ENCODE measurements around the gene RDH13.

The RDH13 gene

GRCh38 chr19:55080968-55081769 is 18.2 kb upstream of the RDH13 start (continued):
- TF ChIP-seq ZBTB26 (tag by site-specific recombination; optimal IDR thresholded peaks at IDR 0.05) (peak; percentile 32), SP3 (tag by site-specific recombination; IDR thresholded peaks at IDR 0.05) (peak; percentile 86), MEIS1 (CRISPR knock-in tag; IDR thresholded peaks at IDR 0.05; ENCODE audit: borderline replicate concordance) (no peak), KLF1 (tag by site-specific recombination; IDR thresholded peaks at IDR 0.05) (peak; percentile 80), ATF2 (tag by site-specific recombination; IDR thresholded peaks at IDR 0.05; ENCODE audit: low read depth) (no peak), KLF9 (tag by site-specific recombination; IDR thresholded peaks at IDR 0.05; ENCODE audit: low read depth) (peak; percentile 69), GLIS2 (tag by site-specific recombination; IDR thresholded peaks at IDR 0.05) (peak; percentile 54; the same call in 1 of the 2 replicates), ZNF404 (tag by site-specific recombination; IDR thresholded peaks at IDR 0.05) (no peak), ZBTB8A (tag by site-specific recombination; IDR thresholded peaks at IDR 0.05) (peak; percentile 46; the same call in 1 of the 2 replicates), PATZ1 (tag by site-specific recombination; IDR thresholded peaks at IDR 0.05) (peak; percentile 20; the same call in 1 of the 2 replicates), KLF8 (tag by site-specific recombination; IDR thresholded peaks at IDR 0.05) (peak; percentile 99), ZNF639 (tag by site-specific recombination; IDR thresholded peaks at IDR 0.05) (no peak), ZNF571 (tag by site-specific recombination; IDR thresholded peaks at IDR 0.05) (no peak), BCL11B (tag by site-specific recombination; IDR thresholded peaks at IDR 0.05; ENCODE audit: low read depth) (0 out of 2 replicates have a peak, but pooled peaks have one; percentile 23), ZNF266 (tag by site-specific recombination; IDR thresholded peaks at IDR 0.05; ENCODE audit: low read depth) (no peak), ZNF777 (tag by site-specific recombination; IDR thresholded peaks at IDR 0.05; ENCODE audit: borderline replicate concordance) (no peak), ZSCAN4 (tag by site-specific recombination; IDR thresholded peaks at IDR 0.05) (no peak), SP2 (tag by site-specific recombination; IDR thresholded peaks at IDR 0.05) (peak; percentile 75), ZNF600 (tag by site-specific recombination; IDR thresholded peaks at IDR 0.05) (peak; percentile 66; the same call in 1 of the 2 replicates), AEBP2 (tag by site-specific recombination; IDR thresholded peaks at IDR 0.05; ENCODE audit: borderline replicate concordance) (no peak)
